Measurements from ENCODE around the gene HNRNPL.

- TF ChIP-seq, protein P1, sequence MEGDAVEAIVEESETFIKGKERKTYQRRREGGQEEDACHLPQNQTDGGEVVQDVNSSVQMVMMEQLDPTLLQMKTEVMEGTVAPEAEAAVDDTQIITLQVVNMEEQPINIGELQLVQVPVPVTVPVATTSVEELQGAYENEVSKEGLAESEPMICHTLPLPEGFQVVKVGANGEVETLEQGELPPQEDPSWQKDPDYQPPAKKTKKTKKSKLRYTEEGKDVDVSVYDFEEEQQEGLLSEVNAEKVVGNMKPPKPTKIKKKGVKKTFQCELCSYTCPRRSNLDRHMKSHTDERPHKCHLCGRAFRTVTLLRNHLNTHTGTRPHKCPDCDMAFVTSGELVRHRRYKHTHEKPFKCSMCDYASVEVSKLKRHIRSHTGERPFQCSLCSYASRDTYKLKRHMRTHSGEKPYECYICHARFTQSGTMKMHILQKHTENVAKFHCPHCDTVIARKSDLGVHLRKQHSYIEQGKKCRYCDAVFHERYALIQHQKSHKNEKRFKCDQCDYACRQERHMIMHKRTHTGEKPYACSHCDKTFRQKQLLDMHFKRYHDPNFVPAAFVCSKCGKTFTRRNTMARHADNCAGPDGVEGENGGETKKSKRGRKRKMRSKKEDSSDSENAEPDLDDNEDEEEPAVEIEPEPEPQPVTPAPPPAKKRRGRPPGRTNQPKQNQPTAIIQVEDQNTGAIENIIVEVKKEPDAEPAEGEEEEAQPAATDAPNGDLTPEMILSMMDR (IDR thresholded peaks at IDR 0.05) = no peak
- TF ChIP-seq EZH2 (IDR thresholded peaks at IDR 0.05; ENCODE audit: borderline replicate concordance, insufficient read depth, low read depth, low read length, poor library complexity, severe bottlenecking) = no peak
Observed at GRCh38 chr19:38845374-38846024, 4.3 kb downstream of the HNRNPL start.
